Erythroblast (primary cell): ENCODE results near the gene RBM17.

Experiments
- DNase-seq, 2 experiments: peaks; one replicate each; lab custom pipeline; 2025; lab: John Stamatoyannopoulos, UW
- GATA1 ChIP-seq: IDR thresholded peaks from 2 replicates; pipeline ENCODE4 v1.6.1; 2011; ENCODE audit warnings: low read depth, mild to moderate bottlenecking, control low read depth, low read length, moderate library complexity
- POLR2A ChIP-seq: IDR thresholded peaks from 2 replicates; pipeline ENCODE4 v1.6.1; 2011; ENCODE audit warnings: mild to moderate bottlenecking, low read length

RBM17 gene

DNA sequence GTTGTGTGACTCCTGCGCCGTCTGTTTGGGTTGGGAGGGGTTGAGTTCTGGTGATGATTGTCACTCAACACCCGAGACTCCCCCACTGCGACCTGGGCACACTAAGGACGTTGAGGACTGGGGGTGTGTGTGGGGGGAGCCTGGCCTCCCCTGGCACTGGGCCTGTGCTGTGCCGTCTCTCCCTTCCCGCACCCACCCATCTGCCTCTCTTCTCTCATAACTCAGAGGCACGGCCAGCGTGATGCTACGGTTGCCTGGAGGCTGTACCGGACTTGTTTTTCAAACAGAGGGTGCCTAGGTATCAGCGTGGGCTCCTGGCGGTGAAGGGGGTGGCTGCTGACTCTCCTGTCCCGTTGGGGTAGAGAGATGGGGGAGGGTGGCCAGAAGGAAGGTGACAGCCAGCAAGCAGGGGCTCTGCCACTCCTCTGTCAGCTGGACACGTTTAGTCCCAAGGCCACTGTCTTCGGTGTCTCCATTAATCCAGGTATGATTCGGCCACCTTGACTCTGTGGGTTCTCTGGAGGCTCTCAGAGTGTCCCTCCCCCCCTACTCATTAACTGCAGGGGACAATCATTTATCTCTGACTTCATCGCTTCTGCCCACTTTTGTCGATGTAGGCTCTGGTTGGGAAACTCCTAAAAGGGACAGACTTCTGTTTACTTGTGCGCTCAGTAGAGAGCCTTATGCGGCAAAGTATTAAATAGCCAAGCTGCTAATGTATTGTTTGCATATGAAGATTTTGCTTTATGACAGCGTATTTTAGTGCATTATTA, 57.4 kb downstream of the RBM17 start:
- TF ChIP-seq GATA1 (no peak), POLR2A (no peak)
- DNase-seq = no peak

DNA sequence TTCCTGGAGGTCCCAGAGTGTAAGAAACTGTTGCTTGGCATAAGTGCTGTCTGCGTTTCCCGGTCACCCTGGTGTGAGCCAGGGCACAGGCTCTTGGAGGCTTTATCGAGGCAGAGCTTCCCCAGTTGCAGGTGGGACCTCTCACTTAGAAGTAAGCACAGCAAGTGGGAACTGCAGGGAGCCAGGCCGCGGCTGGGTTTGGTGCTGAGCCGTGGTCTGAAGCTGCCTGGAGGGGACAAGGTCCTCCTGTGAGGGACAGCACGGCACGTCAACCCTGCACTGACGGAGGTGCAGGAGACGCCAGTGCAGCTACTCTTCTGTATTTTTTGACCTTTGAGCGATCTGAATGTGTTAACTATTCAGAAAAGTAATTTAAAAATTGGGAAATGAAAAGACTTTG, 58.1 kb downstream of the RBM17 start:
- TF ChIP-seq GATA1 (no peak), POLR2A (no peak)
- DNase-seq = no peak

DNA sequence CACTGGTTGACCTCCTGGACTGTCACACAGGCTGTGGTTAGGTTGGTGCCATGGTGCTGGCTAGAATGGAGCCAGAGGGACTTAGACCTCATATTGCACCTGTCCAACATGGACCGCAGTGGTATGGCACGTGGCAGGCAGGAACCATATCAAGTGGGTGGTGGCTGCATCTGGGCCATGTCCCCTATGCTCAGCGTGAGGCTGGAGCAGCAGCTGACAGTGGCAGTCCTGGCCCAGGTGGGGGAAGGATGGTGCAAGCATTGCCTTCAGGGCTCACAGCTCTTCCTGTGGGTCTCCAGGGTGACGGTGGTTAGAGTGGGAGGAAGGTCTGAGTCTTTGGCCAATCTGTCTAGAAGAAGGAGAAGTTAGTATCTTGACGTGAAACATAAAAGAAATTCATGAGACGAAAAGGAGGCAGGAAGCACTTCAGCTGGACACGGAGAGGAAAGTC, 59.4 kb downstream of the RBM17 start:
- no peak for TF ChIP-seq POLR2A
- TF ChIP-seq GATA1 = no peak
- DNase-seq = no peak

DNA sequence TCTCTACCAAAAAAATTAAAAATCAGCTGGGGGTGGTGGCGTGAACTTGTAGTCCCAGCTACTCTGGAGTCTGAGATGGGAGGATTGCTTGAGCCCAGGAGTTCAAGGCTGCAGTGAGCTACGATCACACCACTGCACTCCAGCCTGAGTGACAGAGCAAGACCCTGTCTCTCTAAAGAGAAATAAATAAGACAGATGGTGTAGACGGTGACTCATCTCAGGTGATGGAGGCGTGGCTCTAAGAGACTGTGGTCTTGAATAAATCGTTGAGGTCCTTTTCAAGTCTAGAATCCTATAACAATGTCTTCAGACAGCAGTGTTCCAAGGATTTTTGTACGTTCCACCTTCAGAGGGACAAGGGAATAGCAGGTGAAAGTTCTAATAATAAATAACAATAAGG, 60.1 kb downstream of the RBM17 start:
- no peak for DNase-seq
- TF ChIP-seq GATA1 = no peak
- TF ChIP-seq POLR2A = no peak

DNA sequence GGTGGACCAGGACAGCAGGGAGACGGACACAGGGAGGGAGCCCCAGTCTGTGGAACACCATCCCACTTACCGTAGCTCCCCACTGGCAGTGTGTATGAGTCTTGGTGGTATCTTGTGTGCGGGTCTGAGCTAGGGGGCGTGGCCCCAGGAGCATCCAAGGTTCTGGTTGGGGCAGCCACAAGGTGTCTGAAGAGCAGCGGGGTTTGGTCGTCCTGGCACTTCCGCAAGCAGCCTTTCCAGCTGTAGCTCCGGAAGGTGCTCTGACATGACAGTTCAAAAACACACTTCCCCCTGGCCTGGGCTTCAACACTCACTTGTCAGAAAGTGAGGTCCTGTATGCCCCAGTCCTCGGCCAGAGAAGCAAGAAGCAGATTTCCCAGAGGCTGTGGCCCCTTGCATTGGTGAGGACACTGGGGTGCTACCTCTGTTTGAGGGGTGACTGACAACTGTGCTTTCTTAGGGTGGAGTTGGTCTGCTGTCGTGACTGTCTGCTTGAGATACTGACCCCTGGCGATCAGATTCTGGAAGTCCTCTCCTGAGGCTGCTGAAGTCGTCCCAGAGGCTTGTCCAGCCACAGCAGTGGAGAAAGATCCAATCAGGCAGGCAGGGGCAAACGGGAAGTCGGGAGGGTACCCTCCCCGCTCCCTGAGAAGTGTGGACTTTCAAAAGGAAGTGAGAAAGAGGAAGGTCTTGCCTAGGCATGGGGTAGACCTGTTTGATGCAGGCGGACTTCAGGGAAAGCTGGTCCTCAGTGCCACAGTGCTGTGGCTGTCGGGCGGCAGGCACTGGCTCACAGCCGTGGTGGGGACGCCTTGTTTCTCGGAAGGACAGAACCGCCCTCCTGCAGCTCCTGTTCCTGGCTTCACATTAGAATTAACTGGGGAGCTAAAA, 62.5 kb downstream of the RBM17 start:
- DNase-seq = peak; percentile 75 to 81

DNA sequence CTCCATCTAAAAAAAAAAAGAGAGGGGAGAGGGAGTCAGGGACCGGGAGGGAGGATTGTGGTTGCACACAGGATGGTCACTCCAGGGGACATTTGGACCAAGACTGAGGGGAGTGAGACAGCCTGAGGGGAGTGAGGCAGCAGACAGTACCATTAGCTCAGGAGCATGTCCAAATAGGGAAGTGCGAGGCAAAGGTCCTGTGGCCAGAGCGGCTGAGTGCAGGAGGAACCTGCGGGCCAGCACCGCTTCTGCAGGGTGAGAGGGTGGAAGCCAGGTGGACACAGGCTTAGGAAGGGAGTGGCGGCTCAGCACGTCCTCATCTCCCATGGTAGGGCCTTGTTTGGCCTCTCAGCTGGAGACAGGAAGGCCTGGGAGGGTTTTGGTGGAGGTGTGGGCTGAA, 65.0 kb downstream of the RBM17 start:
- TF ChIP-seq POLR2A = no peak
- no peak for TF ChIP-seq GATA1
- no peak for DNase-seq

More for the DNA sequence above, 62.5 kb downstream of the RBM17 start:
- TF ChIP-seq GATA1 (no peak), POLR2A (peak; percentile 30)

GRCh38 chr10:6154566-6154965, 65.7 kb downstream of the RBM17 start:
- TF ChIP-seq POLR2A = no peak
- no peak for TF ChIP-seq GATA1

GRCh38 chr10:6158276-6158675, 69.4 kb downstream of the RBM17 start:
- no peak for DNase-seq
- TF ChIP-seq POLR2A (no peak), GATA1 (no peak)

More at GRCh38 chr10:6154566-6154965, 65.7 kb downstream of the RBM17 start:
- DNase-seq = no peak

GRCh38 chr10:6161921-6162320, 73.1 kb downstream of the RBM17 start:
- TF ChIP-seq GATA1 (no peak), POLR2A (no peak)
- no peak for DNase-seq

- DNase-seq = peak; percentile 30 to 46
- TF ChIP-seq POLR2A (no peak), GATA1 (no peak)
These were observed 73.9 kb downstream of the RBM17 start for GRCh38 chr10:6162589-6163356.

GRCh38 chr10:6163364-6164270, 74.8 kb downstream of the RBM17 start:
- peak; percentile 94 to 96 for DNase-seq
- no peak for TF ChIP-seq GATA1
- peak; percentile 79 for TF ChIP-seq POLR2A
